Body of pancreas (tissue), 4 donors: Measurements from ENCODE around the gene PMP22.

Source experiments
- CTCF ChIP-seq, 7 experiments: fragments of 450-650 bp in 4 of 7; fragments of 200-600 bp in 3 of 7; sonication (generic) in 3 of 7; IDR thresholded peaks; one replicate each; pipeline ENCODE4 v1.5.1; 2016 to 2019; ENCODE audit warnings: antibody characterized with exemption in 7 of 7
- POLR2A ChIP-seq, 3 donors: fragments of 450-650 bp; IDR thresholded peaks; one replicate each; pipeline ENCODE4 v1.6.1; 2016; ENCODE audit warnings: antibody characterized with exemption in 3 of 3, mild to moderate bottlenecking in 2 of 3

GRCh38 chr17:15311996-15312395 lies 46.9 kb upstream of the PMP22 start:
- TF ChIP-seq CTCF (IDR thresholded peaks at IDR 0.05) (no peak), POLR2A (IDR thresholded peaks at IDR 0.05) (no peak)
